Endothelial cell (in vitro differentiated cells): ENCODE data around the gene ADAMTS4. TPM values are rescaled to one million over a fixed set of nuclear protein-coding genes. Genes with fewer than 3 reads are reported as not detected.

Source experiments
- DNase-seq: peaks from one replicate; pipeline ENCODE4 v3.0.0; 2021; ENCODE audit warnings: low spot score
- H3K27ac Mint-ChIP-seq: one replicate; pipeline ENCODE4 v1.8.0; 2021; ENCODE audit warnings: mixed read lengths, inconsistent platforms; ENCODE audit not compliant: unreplicated experiment
- H3K27me3 Mint-ChIP-seq: one replicate; pipeline ENCODE4 v1.8.0; 2021; ENCODE audit warnings: mild to moderate bottlenecking, moderate library complexity, mixed read lengths, inconsistent platforms; ENCODE audit not compliant: unreplicated experiment
- H3K36me3 Mint-ChIP-seq: one replicate; pipeline ENCODE4 v1.8.0; 2021; ENCODE audit warnings: mild to moderate bottlenecking, low read depth, mixed read lengths, inconsistent platforms; ENCODE audit not compliant: unreplicated experiment
- H3K4me1 Mint-ChIP-seq: one replicate; pipeline ENCODE4 v1.8.0; 2021; ENCODE audit warnings: mild to moderate bottlenecking, mixed read lengths, inconsistent platforms; ENCODE audit not compliant: unreplicated experiment
- H3K4me3 Mint-ChIP-seq: one replicate; pipeline ENCODE4 v1.8.0; 2021; ENCODE audit warnings: mild to moderate bottlenecking, mixed read lengths, inconsistent platforms; ENCODE audit not compliant: unreplicated experiment
- H3K9me3 Mint-ChIP-seq: one replicate; pipeline ENCODE4 v1.8.0; 2021; ENCODE audit warnings: mixed read lengths, inconsistent platforms; ENCODE audit not compliant: unreplicated experiment
- CTCF ChIP-seq: fragments of 200-600 bp; sonication (generic); IDR thresholded peaks from one replicate; pipeline ENCODE4 v1.5.0; 2021; ENCODE audit warnings: antibody characterized with exemption; ENCODE audit not compliant: unreplicated experiment
- total RNA-seq: library from RNA; stranded (reverse); fragmentation: NEBNext Ultra II Directional; extraction: Animal tissue kit (Norgen Biotek cat#: 25700); gene quantifications from one replicate; pipeline ENCODE4 v1.2.1, GENCODE V29; 2021; ENCODE audit not compliant: unreplicated experiment

Gene ADAMTS4
- total RNA-seq, 1 donor from 2014 or later, result 56.8 TPM

- Mint-ChIP-seq H3K9me3 (no peaks in the 10 kb centered on the region), H3K36me3 (peaks cover 14% of the 10 kb centered on the region), H3K27me3 (peaks cover 2% of the 10 kb centered on the region), H3K27ac (peak overlapping the region; percentile 44), H3K4me1 (peaks cover 35% of the 10 kb centered on the region), H3K4me3 (no peak overlapping the region)
- DNase-seq, result no peak
- no peak for TF ChIP-seq CTCF
These were observed 25.2 kb upstream of the ADAMTS4 start for GRCh38 chr1:161223805-161224694.

DNA sequence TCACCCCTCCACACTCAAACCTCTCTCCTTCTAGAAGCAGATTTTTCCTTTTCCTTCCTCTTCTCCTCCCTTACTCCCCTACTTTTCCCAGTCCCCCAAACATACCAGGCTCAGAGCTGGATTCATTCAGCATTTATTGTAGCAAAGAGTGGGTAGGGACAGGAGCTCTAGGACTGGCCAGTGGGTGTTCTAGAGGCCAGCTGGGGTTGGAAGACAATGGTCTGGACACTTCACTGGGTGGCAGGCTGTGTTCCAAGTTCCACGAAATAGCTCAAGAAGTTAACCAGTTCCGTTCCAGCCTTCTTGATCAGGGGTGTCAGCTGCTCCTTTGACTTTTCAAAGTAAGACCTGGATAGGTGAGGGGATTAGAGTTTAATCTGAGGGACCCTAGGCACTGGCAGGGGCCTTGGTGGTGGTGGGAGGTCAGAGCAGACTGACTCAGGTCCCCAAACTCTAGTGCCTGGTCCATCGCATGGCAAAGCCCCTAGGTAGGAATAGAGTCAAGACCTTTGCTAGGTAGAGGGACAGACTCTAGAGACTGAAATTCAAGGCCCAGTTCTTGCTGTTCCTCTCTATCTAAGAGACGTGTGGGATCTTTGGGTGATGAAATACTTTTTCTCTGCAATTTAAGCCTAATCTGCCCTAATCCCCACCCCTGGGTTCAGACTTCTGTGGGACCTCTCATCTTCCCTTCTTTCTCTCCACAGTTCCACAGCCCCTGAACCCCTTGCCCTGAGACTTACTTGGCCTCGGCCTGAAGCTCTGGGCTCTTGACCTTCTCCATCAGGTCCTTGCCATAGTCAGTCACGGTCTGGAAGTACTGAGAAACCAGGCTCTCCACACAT is 23.5 kb upstream of the ADAMTS4 start:
- no peaks in the 10 kb centered on the region for H3K9me3 Mint-ChIP-seq
- no peak overlapping the region for H3K4me3 Mint-ChIP-seq
- peaks cover under 1% of the 10 kb centered on the region for H3K36me3 Mint-ChIP-seq
- H3K27ac Mint-ChIP-seq, result no peak overlapping the region
- peaks cover 2% of the 10 kb centered on the region for H3K27me3 Mint-ChIP-seq
- no peak for DNase-seq
- H3K4me1 Mint-ChIP-seq, result peaks cover 26% of the 10 kb centered on the region
- TF ChIP-seq CTCF, result no peak

GRCh38 chr1:161220002-161220401 is 21.1 kb upstream of the ADAMTS4 start:
- no peak for TF ChIP-seq CTCF
- Mint-ChIP-seq H3K27me3 (peaks cover 2% of the 10 kb centered on the region), H3K4me1 (peaks cover 23% of the 10 kb centered on the region), H3K27ac (no peak overlapping the region), H3K4me3 (no peak overlapping the region), H3K9me3 (no peaks in the 10 kb centered on the region), H3K36me3 (peaks cover 4% of the 10 kb centered on the region)
- DNase-seq, result no peak

DNA sequence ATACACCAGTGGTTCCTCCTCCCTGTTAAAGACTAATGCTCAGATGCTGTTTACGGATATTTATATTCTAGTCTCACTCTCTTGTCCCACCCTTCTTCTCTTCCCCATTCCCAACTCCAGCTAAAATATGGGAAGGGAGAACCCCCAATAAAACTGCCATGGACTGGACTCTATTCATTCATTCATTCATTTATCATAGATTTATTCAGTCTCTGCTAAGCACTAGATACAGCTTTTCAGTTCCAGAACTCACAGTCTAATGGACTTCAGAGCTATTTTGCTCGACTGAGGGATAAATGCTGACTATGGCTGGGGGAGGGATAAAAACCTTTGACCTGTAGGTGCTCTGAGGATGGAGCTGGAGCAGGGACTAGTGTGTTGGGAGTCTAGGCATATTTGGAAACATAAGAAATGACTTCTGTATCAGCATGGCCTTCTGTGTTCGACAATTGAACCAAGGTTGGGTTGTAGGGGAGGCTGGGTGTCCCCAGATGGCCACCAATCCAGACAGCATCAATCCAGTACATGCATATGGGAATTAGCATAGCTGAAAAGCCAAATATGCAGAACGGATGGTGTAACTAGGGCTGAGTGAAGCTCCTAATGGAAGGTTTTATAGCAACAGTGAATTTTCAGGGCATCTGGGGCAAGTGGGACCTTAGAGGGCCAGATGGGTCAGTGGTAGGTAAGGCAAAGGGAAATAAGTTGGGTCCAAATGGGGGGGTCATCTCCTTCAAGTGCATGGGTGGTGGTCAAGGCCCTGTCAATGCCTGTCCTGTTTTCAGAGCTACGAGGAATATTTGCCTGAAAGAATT is 20.4 kb upstream of the ADAMTS4 start:
- peaks cover 10% of the 10 kb centered on the region for H3K36me3 Mint-ChIP-seq
- no peaks in the 10 kb centered on the region for H3K9me3 Mint-ChIP-seq
- H3K27me3 Mint-ChIP-seq, result peaks cover 2% of the 10 kb centered on the region
- no peak for TF ChIP-seq CTCF
- DNase-seq, result no peak
- H3K27ac Mint-ChIP-seq, result no peak overlapping the region
- no peak overlapping the region for H3K4me3 Mint-ChIP-seq
- peaks cover 27% of the 10 kb centered on the region for H3K4me1 Mint-ChIP-seq
